GM21825 (cell line): Measurements from ENCODE around the gene ARHGAP1.

Source experiments
- ATAC-seq: cut with Tn5 transposase; IDR thresholded peaks from one replicate; pipeline ENCODE4 v1.9.1; 2021; ENCODE audit warnings: mild to moderate bottlenecking, moderate library complexity; ENCODE audit not compliant: unreplicated experiment

Gene ARHGAP1

GRCh38 chr11:46695345-46696211, 4.8 kb downstream of the ARHGAP1 start:
- no peak for ATAC-seq

- no peak for ATAC-seq
These were observed 5.8 kb downstream of the ARHGAP1 start for GRCh38 chr11:46694607-46695006.

GRCh38 chr11:46694072-46694471, 6.3 kb downstream of the ARHGAP1 start:
- no peak for ATAC-seq

GRCh38 chr11:46693597-46694012, 6.8 kb downstream of the ARHGAP1 start:
- ATAC-seq, result no peak

GRCh38 chr11:46692450-46692849, 8.0 kb downstream of the ARHGAP1 start:
- no peak for ATAC-seq

- no peak for ATAC-seq
These were observed 9.7 kb downstream of the ARHGAP1 start for GRCh38 chr11:46690702-46691101.

- no peak for ATAC-seq
These were observed 13.3 kb downstream of the ARHGAP1 start for GRCh38 chr11:46686886-46687795.

- ATAC-seq, result no peak
These were observed 16.1 kb downstream of the ARHGAP1 start for GRCh38 chr11:46684367-46684766.

- no peak for ATAC-seq
These were observed 17.4 kb downstream of the ARHGAP1 start for GRCh38 chr11:46682773-46683752.

- no peak for ATAC-seq
These were observed 18.6 kb downstream of the ARHGAP1 start for GRCh38 chr11:46681814-46682213.

GRCh38 chr11:46680815-46681214, 19.6 kb downstream of the ARHGAP1 start:
- no peak for ATAC-seq

- ATAC-seq, result no peak
These were observed 20.2 kb downstream of the ARHGAP1 start for GRCh38 chr11:46680164-46680760.

GRCh38 chr11:46679241-46680163, 20.9 kb downstream of the ARHGAP1 start:
- ATAC-seq, result no peak

GRCh38 chr11:46678741-46679130, 21.7 kb downstream of the ARHGAP1 start:
- ATAC-seq, result no peak

GRCh38 chr11:46677991-46678740, 22.3 kb downstream of the ARHGAP1 start:
- no peak for ATAC-seq

- ATAC-seq, result no peak
These were observed 23.2 kb downstream of the ARHGAP1 start for GRCh38 chr11:46677169-46677568.

GRCh38 chr11:46676436-46677158, 23.8 kb downstream of the ARHGAP1 start:
- no peak for ATAC-seq

GRCh38 chr11:46675949-46676348, 24.5 kb downstream of the ARHGAP1 start:
- ATAC-seq, result no peak
